Liver (tissue), 9 donors: ENCODE results near the gene JAM2. TPM values are rescaled to one million over a fixed set of nuclear protein-coding genes. Genes with fewer than 3 reads are reported as not detected.
"Not testable (repeated sequence)": the region's sequence is repeated elsewhere in the genome, so short reads cannot be mapped to it uniquely, and the experiment has no call there.

Experiments used
- DNase-seq: peaks from one replicate; pipeline ENCODE4 v3.0.0-alpha.2; 2017; ENCODE audit warnings: low spot score
- H3K27ac ChIP-seq, 2 donors: one replicate each; pipeline ENCODE4 v1.7.0; 2013; ENCODE audit warnings: inconsistent platforms in 2 of 2, low read length in 2 of 2, control low read depth in 1 of 2, low read depth in 1 of 2, mild to moderate bottlenecking in 1 of 2
- H3K27me3 ChIP-seq, 4 donors: one replicate each; pipeline versions ENCODE4 v1.6.1 to v1.7.0; 2013; ENCODE audit warnings: low read length in 3 of 4, inconsistent platforms in 1 of 4, mild to moderate bottlenecking in 1 of 4, moderate library complexity in 1 of 4; ENCODE audit not compliant: control insufficient read depth in 4 of 4, insufficient read depth in 4 of 4
- H3K36me3 ChIP-seq, 4 donors: one replicate each; pipeline versions ENCODE4 v1.6.1 to v1.7.0; 2013; ENCODE audit warnings: low read length in 3 of 4, mild to moderate bottlenecking in 3 of 4, low read depth in 1 of 4, moderate library complexity in 1 of 4; ENCODE audit not compliant: control insufficient read depth in 4 of 4, insufficient read depth in 3 of 4
- H3K4me1 ChIP-seq, 4 donors: one replicate each; pipeline versions ENCODE4 v1.6.1 to v1.7.0; 2013; ENCODE audit warnings: low read length in 3 of 4, mild to moderate bottlenecking in 3 of 4, moderate library complexity in 1 of 4; ENCODE audit not compliant: control insufficient read depth in 4 of 4, insufficient read depth in 4 of 4
- H3K4me3 ChIP-seq, 3 donors: one replicate each; pipeline versions ENCODE4 v1.6.1 to v1.7.0; 2013; ENCODE audit warnings: low read length in 3 of 3, control low read depth in 1 of 3, low read depth in 1 of 3, mild to moderate bottlenecking in 1 of 3
- H3K9ac ChIP-seq, 2 donors: one replicate each; pipeline ENCODE4 v1.7.0; 2013; ENCODE audit warnings: low read length in 2 of 2, mild to moderate bottlenecking in 2 of 2, moderate library complexity in 2 of 2, control low read depth in 1 of 2, low read depth in 1 of 2
- H3K9me3 ChIP-seq, 4 donors: one replicate each; pipeline versions ENCODE4 v1.6.1 to v1.7.0; 2013; ENCODE audit warnings: low read length in 3 of 4; ENCODE audit not compliant: control insufficient read depth in 4 of 4
- EGR1 ChIP-seq, 2 donors: IDR thresholded peaks; 2 replicates each; pipeline ENCODE4 v1.6.1; 2016 to 2018; ENCODE audit warnings: antibody characterized with exemption in 2 of 2, low read depth in 2 of 2
- FOXA1 ChIP-seq: IDR thresholded peaks from 2 replicates; pipeline ENCODE4 v1.6.1; 2016; ENCODE audit warnings: antibody characterized with exemption
- FOXA2 ChIP-seq: IDR thresholded peaks from 2 replicates; pipeline ENCODE4 v1.6.1; 2016; ENCODE audit warnings: antibody characterized with exemption
- GABPA ChIP-seq, 2 donors: IDR thresholded peaks in 1 of 2; conservative IDR thresholded peaks in 1 of 2; 2 replicates each; pipeline ENCODE4 v1.6.1; 2016; ENCODE audit warnings: antibody characterized with exemption in 2 of 2, mild to moderate bottlenecking in 1 of 2, moderate library complexity in 1 of 2
- HNF4G ChIP-seq: IDR thresholded peaks from 2 replicates; pipeline ENCODE4 v1.6.1; 2016; ENCODE audit warnings: antibody characterized with exemption
- NR2F2 ChIP-seq: IDR thresholded peaks from 2 replicates; pipeline ENCODE4 v1.6.1; 2016; ENCODE audit warnings: antibody characterized with exemption
- RXRA ChIP-seq, 2 donors: IDR thresholded peaks; 2 replicates each; pipeline ENCODE4 v1.6.1; 2017 to 2018; ENCODE audit warnings: antibody characterized with exemption in 2 of 2, mild to moderate bottlenecking in 1 of 2
- SP1 ChIP-seq: IDR thresholded peaks from 2 replicates; pipeline ENCODE4 v1.6.1; 2018; ENCODE audit warnings: antibody characterized with exemption, mild to moderate bottlenecking
- TAF1 ChIP-seq: conservative IDR thresholded peaks from 2 replicates; pipeline ENCODE4 v1.6.1; 2016; ENCODE audit warnings: antibody characterized with exemption, mild to moderate bottlenecking
- YY1 ChIP-seq: IDR thresholded peaks from 2 replicates; pipeline ENCODE4 v1.6.1; 2016; ENCODE audit warnings: antibody characterized with exemption, mild to moderate bottlenecking
- WGBS: extraction: QIAGEN DNeasy Blood & Tissue Kit; methylation state at CpG from one replicate; pipeline ENCODE4 v1.1.7; 2013; 5-methylcytosine and 5-hydroxymethylcytosine counted together
- polyA plus RNA-seq, 2 donors: library from polyadenylated mRNA; stranded (reverse) in 1 of 2; unstranded in 1 of 2; fragments of 200-250 nt in 1 of 2; fragments of >200 nt in 1 of 2; fragmentation: Nextera tagmentation in 1 of 2; extraction: Ambion mirVana in 1 of 2; gene quantifications; one replicate each; pipeline versions ENCODE4 v1.2.1 to v1.2.3, GENCODE V29; 2013 to 2015
- total RNA-seq, 2 donors: library from RNA; depleted of rRNA; stranded (reverse); fragments of >200 nt; gene quantifications; one replicate each; pipeline ENCODE4 v1.2.3, GENCODE V29; 2014
- TF ChIP-seq, protein P1 (sequence below): IDR thresholded peaks from 2 replicates; pipeline ENCODE4 v1.6.1; 2016; ENCODE audit warnings: antibody characterized with exemption, mild to moderate bottlenecking
- TF ChIP-seq, protein P2 (sequence below): IDR thresholded peaks from 2 replicates; pipeline ENCODE4 v1.6.1; 2016; ENCODE audit warnings: antibody characterized with exemption
- TF ChIP-seq, protein P3 (sequence below): IDR thresholded peaks from 2 replicates; pipeline ENCODE4 v1.6.1; 2016; ENCODE audit warnings: antibody characterized with exemption
- donor health status: healthy.
- donor health status: healthy.
- donor health status: healthy.
- donor health status: healthy.
- donor health status: healthy.

The JAM2 gene
- total and polyA plus RNA-seq, 4 donors: 0.89 to 2.0 (median 1.3) TPM

DNA sequence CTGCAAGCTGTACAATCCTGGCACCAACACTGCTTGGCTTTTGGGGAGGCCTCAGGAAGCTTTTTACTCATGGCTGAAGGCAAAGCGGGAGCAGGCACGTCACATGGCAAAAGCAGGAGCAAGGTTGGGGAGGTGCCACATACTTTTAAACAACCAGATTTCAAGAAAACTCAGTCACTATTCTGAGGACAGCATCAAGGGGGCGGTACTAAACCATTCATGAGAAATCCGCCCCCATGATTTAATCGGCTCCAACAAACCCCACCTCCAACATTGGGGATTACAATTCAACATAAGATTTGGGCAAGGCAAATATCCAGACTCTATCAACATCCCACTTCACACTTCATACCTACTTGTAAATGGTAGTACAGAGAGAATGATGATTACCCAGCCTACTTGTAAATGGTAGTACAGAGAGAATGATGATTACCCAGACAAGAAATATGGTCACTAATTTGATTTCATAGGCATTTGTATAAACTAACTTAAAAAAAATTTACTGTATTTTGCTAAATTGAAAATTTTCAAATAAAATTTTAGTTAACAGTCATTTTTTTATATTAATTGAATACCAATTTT is 70.7 kb downstream of the JAM2 start (continued):
- TF ChIP-seq, protein P1, sequence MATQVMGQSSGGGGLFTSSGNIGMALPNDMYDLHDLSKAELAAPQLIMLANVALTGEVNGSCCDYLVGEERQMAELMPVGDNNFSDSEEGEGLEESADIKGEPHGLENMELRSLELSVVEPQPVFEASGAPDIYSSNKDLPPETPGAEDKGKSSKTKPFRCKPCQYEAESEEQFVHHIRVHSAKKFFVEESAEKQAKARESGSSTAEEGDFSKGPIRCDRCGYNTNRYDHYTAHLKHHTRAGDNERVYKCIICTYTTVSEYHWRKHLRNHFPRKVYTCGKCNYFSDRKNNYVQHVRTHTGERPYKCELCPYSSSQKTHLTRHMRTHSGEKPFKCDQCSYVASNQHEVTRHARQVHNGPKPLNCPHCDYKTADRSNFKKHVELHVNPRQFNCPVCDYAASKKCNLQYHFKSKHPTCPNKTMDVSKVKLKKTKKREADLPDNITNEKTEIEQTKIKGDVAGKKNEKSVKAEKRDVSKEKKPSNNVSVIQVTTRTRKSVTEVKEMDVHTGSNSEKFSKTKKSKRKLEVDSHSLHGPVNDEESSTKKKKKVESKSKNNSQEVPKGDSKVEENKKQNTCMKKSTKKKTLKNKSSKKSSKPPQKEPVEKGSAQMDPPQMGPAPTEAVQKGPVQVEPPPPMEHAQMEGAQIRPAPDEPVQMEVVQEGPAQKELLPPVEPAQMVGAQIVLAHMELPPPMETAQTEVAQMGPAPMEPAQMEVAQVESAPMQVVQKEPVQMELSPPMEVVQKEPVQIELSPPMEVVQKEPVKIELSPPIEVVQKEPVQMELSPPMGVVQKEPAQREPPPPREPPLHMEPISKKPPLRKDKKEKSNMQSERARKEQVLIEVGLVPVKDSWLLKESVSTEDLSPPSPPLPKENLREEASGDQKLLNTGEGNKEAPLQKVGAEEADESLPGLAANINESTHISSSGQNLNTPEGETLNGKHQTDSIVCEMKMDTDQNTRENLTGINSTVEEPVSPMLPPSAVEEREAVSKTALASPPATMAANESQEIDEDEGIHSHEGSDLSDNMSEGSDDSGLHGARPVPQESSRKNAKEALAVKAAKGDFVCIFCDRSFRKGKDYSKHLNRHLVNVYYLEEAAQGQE: no peak
- TF ChIP-seq, protein P2, sequence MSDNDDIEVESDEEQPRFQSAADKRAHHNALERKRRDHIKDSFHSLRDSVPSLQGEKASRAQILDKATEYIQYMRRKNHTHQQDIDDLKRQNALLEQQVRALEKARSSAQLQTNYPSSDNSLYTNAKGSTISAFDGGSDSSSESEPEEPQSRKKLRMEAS: no peak
- TF ChIP-seq FOXA1: no peak
- no peak for TF ChIP-seq TAF1
- TF ChIP-seq FOXA2: no peak

DNA sequence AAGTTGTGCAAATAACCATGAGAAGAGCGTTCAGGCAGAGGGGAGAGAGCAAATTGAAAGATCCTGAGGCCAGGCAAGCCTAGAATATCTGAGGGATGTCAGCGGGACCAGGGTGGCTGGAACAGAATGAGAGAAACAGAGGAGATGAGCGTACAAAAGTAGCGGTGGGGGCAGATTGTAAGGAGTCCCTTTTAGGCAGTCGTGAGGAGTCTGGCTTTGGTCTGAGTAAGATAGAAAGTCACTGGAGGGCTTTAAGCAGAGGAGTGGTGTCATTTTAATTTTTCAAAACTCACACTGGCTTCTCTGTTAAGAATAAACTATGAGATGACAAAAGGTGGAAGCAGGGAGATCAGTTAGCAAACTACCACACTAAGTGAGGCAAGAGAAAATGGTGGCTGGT is 71.5 kb downstream of the JAM2 start:
- no peak for DNase-seq
- no peak for TF ChIP-seq GABPA (IDR thresholded peaks at IDR 0.05 in 1 of 2, conservative IDR thresholded peaks at IDR 0.05 in 1 of 2)
- TF ChIP-seq FOXA1: no peak
- TF ChIP-seq EGR1 (IDR thresholded peaks at IDR 0.05; ENCODE audit: low read depth in 2 of 2): no peak
- Histone ChIP-seq H3K4me3 (no peak overlapping the region), H3K36me3 (peaks cover 0 to 2% (median 0%) of the 10 kb centered on the region in 4 donors), H3K4me1 (no peaks in the 10 kb centered on the region), H3K9me3 (no peaks in the 10 kb centered on the region), H3K27ac (no peak overlapping the region), H3K9ac (no peak overlapping the region), H3K27me3 (no peaks in the 10 kb centered on the region)
- WGBS: 90% methylated on average over 5 of the region's 5 CpGs

DNA sequence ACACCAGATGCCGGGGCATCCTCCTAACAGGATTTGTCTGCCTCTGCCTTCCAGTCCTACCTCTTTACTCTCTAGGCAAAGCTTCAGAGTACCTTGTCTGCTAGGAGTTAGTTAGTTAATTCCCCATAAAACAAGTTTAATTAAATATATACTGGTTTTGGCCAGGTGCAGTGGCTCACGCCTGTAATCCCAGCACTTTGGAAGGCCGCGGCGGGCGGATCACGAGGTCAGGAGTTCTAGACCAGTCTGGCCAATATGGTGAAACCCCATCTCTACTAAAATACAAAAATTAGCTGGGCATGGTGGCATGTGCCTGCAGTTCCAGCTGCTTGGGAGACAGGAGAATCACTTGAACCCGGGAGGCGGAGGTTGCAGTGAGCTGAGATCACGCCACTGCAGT is 75.0 kb downstream of the JAM2 start:
- not testable (repeated sequence) for H3K27me3 ChIP-seq, H3K9ac ChIP-seq, H3K4me3 ChIP-seq, H3K4me1 ChIP-seq, H3K9me3 ChIP-seq, H3K27ac ChIP-seq, DNase-seq
- peaks cover 0 to 17% (median 0%) of the 10 kb centered on the region in 4 donors for H3K36me3 ChIP-seq
- 96% methylated on average over 10 of the region's 10 CpGs for WGBS

DNA sequence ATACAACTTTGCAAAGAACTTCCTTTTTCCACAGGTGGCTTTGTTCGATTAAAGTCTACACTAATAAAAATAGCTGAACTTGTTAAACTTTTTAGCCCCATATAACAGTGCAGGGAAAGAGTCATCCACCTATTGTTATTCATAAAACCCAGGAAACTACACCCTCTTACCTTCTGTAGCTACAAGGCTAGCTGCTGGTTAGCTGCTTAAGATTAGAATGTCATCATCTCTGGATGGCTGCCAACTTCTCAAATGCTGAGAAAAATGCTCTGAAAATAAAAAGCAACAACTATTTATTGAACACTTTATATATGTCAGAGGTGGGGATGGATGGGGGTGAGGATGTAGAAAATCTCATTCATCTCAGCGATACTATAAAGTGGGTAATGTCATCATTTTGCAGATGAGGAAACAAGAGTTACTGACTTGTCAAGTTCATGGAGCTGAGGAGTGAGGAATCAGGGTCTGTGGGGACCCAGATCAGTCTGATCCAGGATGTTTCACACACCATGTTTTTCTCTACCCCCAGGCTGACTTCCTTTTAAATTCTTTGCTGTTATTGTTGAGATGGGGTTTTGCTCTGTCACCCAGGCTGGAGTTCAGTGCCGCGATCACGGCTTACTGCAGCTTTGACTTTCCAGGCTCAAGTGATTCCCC is 78.6 kb downstream of the JAM2 start:
- Histone ChIP-seq H3K27me3 (no peaks in the 10 kb centered on the region), H3K36me3 (peaks cover 5 to 30% (median 10%) of the 10 kb centered on the region in 4 donors), H3K4me3 (no peak overlapping the region), H3K4me1 (no peaks in the 10 kb centered on the region), H3K9ac (no peak overlapping the region), H3K9me3 (no peaks in the 10 kb centered on the region), H3K27ac (no peak overlapping the region)
- no peak for DNase-seq
- WGBS: 90% methylated on average over 5 of the region's 5 CpGs
- TF ChIP-seq SP1 (no peak), FOXA2 (no peak), RXRA (IDR thresholded peaks at IDR 0.05) (no peak), YY1 (no peak), HNF4G (no peak), NR2F2 (no peak), EGR1 (IDR thresholded peaks at IDR 0.05; ENCODE audit: low read depth in 2 of 2) (no peak)
- TF ChIP-seq, protein P3, sequence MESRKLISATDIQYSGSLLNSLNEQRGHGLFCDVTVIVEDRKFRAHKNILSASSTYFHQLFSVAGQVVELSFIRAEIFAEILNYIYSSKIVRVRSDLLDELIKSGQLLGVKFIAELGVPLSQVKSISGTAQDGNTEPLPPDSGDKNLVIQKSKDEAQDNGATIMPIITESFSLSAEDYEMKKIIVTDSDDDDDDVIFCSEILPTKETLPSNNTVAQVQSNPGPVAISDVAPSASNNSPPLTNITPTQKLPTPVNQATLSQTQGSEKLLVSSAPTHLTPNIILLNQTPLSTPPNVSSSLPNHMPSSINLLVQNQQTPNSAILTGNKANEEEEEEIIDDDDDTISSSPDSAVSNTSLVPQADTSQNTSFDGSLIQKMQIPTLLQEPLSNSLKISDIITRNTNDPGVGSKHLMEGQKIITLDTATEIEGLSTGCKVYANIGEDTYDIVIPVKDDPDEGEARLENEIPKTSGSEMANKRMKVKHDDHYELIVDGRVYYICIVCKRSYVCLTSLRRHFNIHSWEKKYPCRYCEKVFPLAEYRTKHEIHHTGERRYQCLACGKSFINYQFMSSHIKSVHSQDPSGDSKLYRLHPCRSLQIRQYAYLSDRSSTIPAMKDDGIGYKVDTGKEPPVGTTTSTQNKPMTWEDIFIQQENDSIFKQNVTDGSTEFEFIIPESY: no peak
- TF ChIP-seq, protein P1: no peak
